ENCODE results near the gene ASPDH. TPM values are rescaled to one million over a fixed set of nuclear protein-coding genes. Genes with fewer than 3 reads are reported as not detected.
A peak's percentile ranks its signal among the peaks of the same experiment; 100 is the strongest.

The ASPDH gene
- total and polyA plus RNA-seq, 3 donors from 2014 or later: 0.90 TPM; not detected in 2

- Histone ChIP-seq H3K9me3 (no peaks in the 10 kb centered on the region), H3K27ac (no peak overlapping the region), H3K4me3 (no peak overlapping the region), H3K27me3 (no peaks in the 10 kb centered on the region), H3K4me1 (peaks cover 3% of the 10 kb centered on the region), H3K36me3 (ENCODE audit: low read depth, missing control alignments) (no peaks in the 10 kb centered on the region)
- DNase-seq: no peak
- WGBS, 2 donors: 82% methylated on average over 11 of the region's 11 CpGs
- TF ChIP-seq POLR2A (IDR thresholded peaks at IDR 0.05) (no peak), CTCF (IDR thresholded peaks at IDR 0.05) (no peak)
- intact Hi-C loops (cut with DNase I; ENCODE audit: low total_unique reads): no loop called here
These were observed 15.3 kb downstream of the ASPDH start for GRCh38 chr19:50498219-50499056.

- no peak overlapping the region for H3K4me3 ChIP-seq
These were observed 16.7 kb downstream of the ASPDH start for GRCh38 chr19:50497022-50497405.

GRCh38 chr19:50496189-50497021 lies 17.3 kb downstream of the ASPDH start:
- Histone ChIP-seq H3K4me3 (no peak overlapping the region), H3K9me3 (no peaks in the 10 kb centered on the region), H3K27ac (no peak overlapping the region), H3K36me3 (ENCODE audit: low read depth, missing control alignments) (no peaks in the 10 kb centered on the region), H3K27me3 (no peaks in the 10 kb centered on the region), H3K4me1 (peaks cover 3% of the 10 kb centered on the region)
- peak; percentile 86 for DNase-seq
- intact Hi-C loops (cut with DNase I; ENCODE audit: low total_unique reads): no loop called here
- TF ChIP-seq CTCF (IDR thresholded peaks at IDR 0.05) (no peak), POLR2A (IDR thresholded peaks at IDR 0.05) (no peak)
- 73 to 76% methylated on average over 27 to 30 of the region's 30 CpGs for WGBS, 2 donors

More at GRCh38 chr19:50497022-50497405, 16.7 kb downstream of the ASPDH start:
- intact Hi-C loops (cut with DNase I; ENCODE audit: low total_unique reads): no loop called here
- Histone ChIP-seq H3K27ac (no peak overlapping the region), H3K4me1 (peaks cover 3% of the 10 kb centered on the region), H3K36me3 (ENCODE audit: low read depth, missing control alignments) (no peaks in the 10 kb centered on the region), H3K27me3 (no peaks in the 10 kb centered on the region), H3K9me3 (no peaks in the 10 kb centered on the region)
- 69 to 71% methylated on average over 8 of the region's 8 CpGs for WGBS, 2 donors
- no peak for DNase-seq
- no peak for TF ChIP-seq CTCF (IDR thresholded peaks at IDR 0.05)
- TF ChIP-seq POLR2A (IDR thresholded peaks at IDR 0.05): no peak

DNA sequence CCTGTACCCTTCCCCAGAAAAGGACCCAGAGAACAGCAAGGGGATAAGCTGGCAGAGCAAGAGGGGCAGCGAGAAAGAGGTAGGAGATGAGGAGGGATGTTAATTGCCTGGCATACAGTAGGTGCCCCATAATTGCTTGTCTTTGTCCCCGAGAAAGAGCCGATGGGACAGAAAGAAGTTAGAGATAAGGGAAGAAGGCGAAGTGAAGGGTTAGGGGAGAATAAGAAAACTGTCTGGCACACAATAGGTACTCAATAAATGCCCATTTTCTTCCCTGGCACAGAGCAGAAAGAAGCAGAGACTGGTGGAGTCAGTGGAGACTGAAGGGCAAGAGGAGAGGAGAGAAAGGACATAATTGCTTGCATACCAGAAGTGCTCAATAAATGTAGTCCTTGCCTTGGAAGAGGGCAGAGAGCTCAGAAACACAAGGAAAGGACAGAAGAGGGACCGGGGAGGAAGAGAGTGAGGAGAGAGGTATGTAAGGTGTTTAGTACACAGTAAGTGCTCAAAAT lies 18.6 kb downstream of the ASPDH start:
- no peak for DNase-seq
- Histone ChIP-seq H3K27me3 (no peaks in the 10 kb centered on the region), H3K4me3 (no peak overlapping the region), H3K36me3 (ENCODE audit: low read depth, missing control alignments) (no peaks in the 10 kb centered on the region), H3K4me1 (peaks cover 3% of the 10 kb centered on the region), H3K27ac (no peak overlapping the region), H3K9me3 (no peaks in the 10 kb centered on the region)
- 90 to 92% methylated on average over 5 of the region's 5 CpGs for WGBS, 2 donors
- intact Hi-C loops (cut with DNase I; ENCODE audit: low total_unique reads): no loop called here
- TF ChIP-seq POLR2A (IDR thresholded peaks at IDR 0.05) (no peak), CTCF (IDR thresholded peaks at IDR 0.05) (no peak)
